ENCODE measurements around the gene MIB2. TPM values are rescaled to one million over a fixed set of nuclear protein-coding genes. Genes with fewer than 3 reads are reported as not detected.

Gene MIB2
- total RNA-seq, 1 donor from 2014 or later = 55.5 TPM

- no peaks in the 10 kb centered on the region for H3K36me3 ChIP-seq (ENCODE audit: control insufficient read depth, insufficient read depth, low read length)
- H3K27me3 ChIP-seq (ENCODE audit: control insufficient read depth, insufficient read depth, low read length) = peaks cover 51% of the 10 kb centered on the region
- DNase-seq (ENCODE audit: low read depth) = no peak
- no peak for TF ChIP-seq CTCF (IDR thresholded peaks at IDR 0.05; ENCODE audit: insufficient read depth, low read length, poor library complexity, severe bottlenecking)
- no peak overlapping the region for H3K4me3 ChIP-seq (ENCODE audit: low read depth, low read length)
Observed at GRCh38 chr1:1601564-1602303, 13.6 kb upstream of the MIB2 start.

GRCh38 chr1:1602304-1602967 is 12.9 kb upstream of the MIB2 start:
- H3K36me3 ChIP-seq (ENCODE audit: control insufficient read depth, insufficient read depth, low read length) = no peaks in the 10 kb centered on the region
- H3K4me3 ChIP-seq (ENCODE audit: low read depth, low read length) = no peak overlapping the region
- DNase-seq (ENCODE audit: low read depth) = no peak
- H3K27me3 ChIP-seq (ENCODE audit: control insufficient read depth, insufficient read depth, low read length) = peaks cover 46% of the 10 kb centered on the region
- no peak for TF ChIP-seq CTCF (IDR thresholded peaks at IDR 0.05; ENCODE audit: insufficient read depth, low read length, poor library complexity, severe bottlenecking)

GRCh38 chr1:1602968-1603506 is 12.3 kb upstream of the MIB2 start:
- Histone ChIP-seq H3K36me3 (ENCODE audit: control insufficient read depth, insufficient read depth, low read length) (no peaks in the 10 kb centered on the region), H3K27me3 (ENCODE audit: control insufficient read depth, insufficient read depth, low read length) (peaks cover 41% of the 10 kb centered on the region), H3K4me3 (ENCODE audit: low read depth, low read length) (no peak overlapping the region)
- no peak for DNase-seq (ENCODE audit: low read depth)
- no peak for TF ChIP-seq CTCF (IDR thresholded peaks at IDR 0.05; ENCODE audit: insufficient read depth, low read length, poor library complexity, severe bottlenecking)

- DNase-seq (ENCODE audit: low read depth) = no peak
- H3K27me3 ChIP-seq (ENCODE audit: control insufficient read depth, insufficient read depth, low read length) = peaks cover 33% of the 10 kb centered on the region
- no peaks in the 10 kb centered on the region for H3K36me3 ChIP-seq (ENCODE audit: control insufficient read depth, insufficient read depth, low read length)
- no peak overlapping the region for H3K4me3 ChIP-seq (ENCODE audit: low read depth, low read length)
- no peak for TF ChIP-seq CTCF (IDR thresholded peaks at IDR 0.05; ENCODE audit: insufficient read depth, low read length, poor library complexity, severe bottlenecking)
Observed at GRCh38 chr1:1603671-1604373, 11.5 kb upstream of the MIB2 start.

- H3K36me3 ChIP-seq (ENCODE audit: control insufficient read depth, insufficient read depth, low read length) = no peaks in the 10 kb centered on the region
- H3K4me3 ChIP-seq (ENCODE audit: low read depth, low read length) = no peak overlapping the region
- no peak for TF ChIP-seq CTCF (IDR thresholded peaks at IDR 0.05; ENCODE audit: insufficient read depth, low read length, poor library complexity, severe bottlenecking)
- no peak for DNase-seq (ENCODE audit: low read depth)
- H3K27me3 ChIP-seq (ENCODE audit: control insufficient read depth, insufficient read depth, low read length) = peaks cover 27% of the 10 kb centered on the region
Observed at GRCh38 chr1:1604374-1605033, 10.8 kb upstream of the MIB2 start.

All from kidney epithelial cell (primary cell).